ENCODE data around the gene MTMR3.

- TF ChIP-seq POLR2AphosphoS5 (IDR thresholded peaks at IDR 0.05) = no peak
- TF ChIP-seq CTCF (IDR thresholded peaks at IDR 0.05) = no peak
- no peak for TF ChIP-seq POLR2A (IDR thresholded peaks at IDR 0.05)
Measured at GRCh38 chr22:29901354-29901753, 18.4 kb downstream of the MTMR3 start.

Data from breast epithelium (tissue), 3 donors.